A673 (cell line): ENCODE results near the gene PLET1.

Experiments
- CTCF ChIP-seq: fragments of 300-800, 200-600 bp; sonication (generic); conservative IDR thresholded peaks from 2 replicates; pipeline ENCODE4 v1.5.1; 2017; ENCODE audit warnings: low read depth, mild to moderate bottlenecking, antibody characterized with exemption, low read length, moderate library complexity, mixed read lengths
- EZH2 ChIP-seq: fragments of 200-600 bp; sonication (generic); IDR thresholded peaks from 2 replicates; pipeline ENCODE4 v1.6.1; 2017; ENCODE audit warnings: borderline replicate concordance, low read depth, mild to moderate bottlenecking, mixed read lengths, antibody characterized with exemption, low read length; ENCODE audit not compliant: poor library complexity, severe bottlenecking

- TF ChIP-seq CTCF (no peak), EZH2 (no peak)
These were observed 41.7 kb upstream of the PLET1 start for GRCh38 chr11:112302226-112302868.
